ENCODE data around the gene CRYM. TPM values are rescaled to one million over a fixed set of nuclear protein-coding genes. Genes with fewer than 3 reads are reported as not detected.
A peak's percentile ranks its signal among the peaks of the same experiment; 100 is the strongest.
"Not testable (repeated sequence)": the region's sequence is repeated elsewhere in the genome, so short reads cannot be mapped to it uniquely, and the experiment has no call there.

Gene CRYM
- polyA plus RNA-seq (ENCODE audit: low read depth in 6 of 6) = 10 to 100 TPM in 1 of 6 donors, 1 to 10 TPM in 5; 2.4 to 13.0 (median 3.4) TPM

- H3K4me3 Mint-ChIP-seq = peak within 1 kb of the TSS; percentile 77 to 92 (median 88)
Observed at GRCh38 chr16:21277927-21278706, at the start of gene CRYM. CRYM (minus strand) TSS chr16:21278290; CDS start chr16:21278251, 39 bp downstream.

DNA sequence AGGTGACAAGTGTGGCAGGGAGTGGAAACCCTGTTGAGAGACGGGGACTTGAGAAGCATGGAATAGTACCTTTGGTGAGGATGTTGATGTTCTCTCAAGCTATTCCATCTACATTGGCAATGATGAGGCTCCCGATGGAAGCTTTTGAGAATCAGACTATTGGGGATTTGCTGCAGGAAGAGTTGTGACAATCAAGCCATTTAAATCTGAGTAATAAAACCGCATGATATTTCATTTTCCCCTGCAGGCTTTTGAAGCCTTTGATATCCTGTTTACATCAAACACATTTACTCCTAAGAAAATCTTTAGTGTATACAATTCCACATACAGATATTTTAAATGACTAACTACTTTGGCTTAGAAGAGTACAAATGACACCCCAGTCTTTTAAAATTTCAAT lies 49.0 kb upstream of the CRYM start:
- H3K27ac Mint-ChIP-seq = peak overlapping the region in 1 of 6 donors; percentile 51
- no peak for ATAC-seq (ENCODE audit: low read depth in 2 of 2)
- H3K27me3 Mint-ChIP-seq = no peaks in the 10 kb centered on the region
- H3K9me3 Mint-ChIP-seq = peaks cover 3 to 26% (median 15%) of the 10 kb centered on the region in 7 donors
- DNase-seq = no peak
- no peak overlapping the region for H3K4me3 Mint-ChIP-seq
- peaks cover 5 to 15% of the 10 kb centered on the region in 2 donors for H3K36me3 Mint-ChIP-seq
- H3K4me1 Mint-ChIP-seq = peaks cover 6 to 20% (median 10%) of the 10 kb centered on the region in 3 donors

More at GRCh38 chr16:21277927-21278706, at the start of gene CRYM:
- Mint-ChIP-seq H3K36me3 (peaks cover 6 to 7% of the 10 kb centered on the region in 2 donors), H3K4me1 (peaks cover 32 to 39% (median 38%) of the 10 kb centered on the region in 3 donors), H3K9me3 (peaks cover 3 to 9% (median 5%) of the 10 kb centered on the region in 7 donors), H3K27ac (peak within 1 kb of the TSS; percentile 57 to 88 (median 76)), H3K27me3 (peaks cover 0 to 5% (median 0%) of the 10 kb centered on the region in 3 donors)
- DNase-seq (peak; percentile 67), ATAC-seq (ENCODE audit: low read depth in 2 of 2) (peak; percentile 90 to 92)

DNA sequence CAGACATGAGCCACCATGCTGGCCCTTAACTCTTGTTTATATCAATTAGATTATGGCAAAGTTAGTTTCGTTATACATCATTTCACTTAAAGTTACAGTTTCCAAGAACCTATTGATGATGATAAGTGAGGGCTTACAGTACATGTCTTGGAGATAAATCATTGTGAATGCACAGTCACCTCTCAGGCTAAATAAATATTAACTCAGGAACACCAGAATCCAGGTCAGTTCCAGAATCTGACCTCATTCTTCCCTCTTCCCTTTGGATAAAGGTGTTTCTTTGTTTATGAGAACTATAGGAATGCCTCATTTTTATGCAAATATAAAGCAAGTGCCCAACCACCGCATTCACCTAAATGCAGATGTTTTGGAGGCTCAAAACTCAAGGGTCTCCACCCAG lies 48.4 kb upstream of the CRYM start:
- peaks cover 3 to 26% (median 15%) of the 10 kb centered on the region in 7 donors for H3K9me3 Mint-ChIP-seq
- no peaks in the 10 kb centered on the region for H3K27me3 Mint-ChIP-seq
- H3K4me1 Mint-ChIP-seq = peaks cover 6 to 21% (median 11%) of the 10 kb centered on the region in 3 donors
- ATAC-seq (ENCODE audit: low read depth in 2 of 2) (no peak), DNase-seq (no peak)
- peak overlapping the region in 3 of 6 donors; percentile 9 to 69 (median 51) for H3K27ac Mint-ChIP-seq
- no peak overlapping the region for H3K4me3 Mint-ChIP-seq
- peaks cover 5 to 15% of the 10 kb centered on the region in 2 donors for H3K36me3 Mint-ChIP-seq

- Mint-ChIP-seq H3K27me3 (no peaks in the 10 kb centered on the region), H3K27ac (peak overlapping the region in 1 of 6 donors; percentile 36), H3K4me1 (peaks cover 6 to 20% (median 11%) of the 10 kb centered on the region in 3 donors), H3K9me3 (peaks cover 3 to 18% (median 14%) of the 10 kb centered on the region in 7 donors), H3K36me3 (peaks cover 5 to 15% of the 10 kb centered on the region in 2 donors), H3K4me3 (no peak overlapping the region)
- DNase-seq (no peak), ATAC-seq (ENCODE audit: low read depth in 2 of 2) (no peak)
Observed at GRCh38 chr16:21324267-21324666, 46.2 kb upstream of the CRYM start.

DNA sequence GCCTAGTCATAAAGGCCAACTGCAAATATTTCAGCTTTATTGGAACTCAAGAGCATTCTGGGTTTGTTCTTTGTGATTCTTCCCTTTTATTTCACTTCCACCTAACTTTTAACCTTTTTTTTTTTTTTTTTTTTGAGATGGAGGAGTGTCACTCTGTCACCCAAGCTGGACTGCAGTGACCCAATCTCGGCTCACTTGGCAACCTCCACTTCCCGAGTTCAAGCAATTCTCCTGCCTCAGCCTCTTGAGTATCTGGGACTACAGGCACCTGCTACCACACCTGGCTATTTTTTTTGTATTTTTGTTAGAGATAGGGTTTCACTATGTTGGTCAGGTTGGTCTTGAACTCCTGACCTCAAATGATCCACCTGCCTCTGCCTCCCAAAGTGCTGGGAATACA lies 44.2 kb upstream of the CRYM start:
- not testable (repeated sequence) for H3K9me3 Mint-ChIP-seq; H3K36me3 Mint-ChIP-seq; ATAC-seq (ENCODE audit: low read depth in 2 of 2); DNase-seq; H3K27me3 Mint-ChIP-seq; H3K4me3 Mint-ChIP-seq
- H3K4me1 Mint-ChIP-seq = peaks cover 0 to 11% (median 3%) of the 10 kb centered on the region in 3 donors
- H3K27ac Mint-ChIP-seq = peak overlapping the region in 1 of 6 donors; percentile 82

- Mint-ChIP-seq H3K4me1 (peaks cover 0 to 11% (median 3%) of the 10 kb centered on the region in 3 donors), H3K27me3 (no peaks in the 10 kb centered on the region), H3K4me3 (no peak overlapping the region), H3K27ac (peak overlapping the region in 1 of 6 donors; percentile 32), H3K36me3 (no peaks in the 10 kb centered on the region), H3K9me3 (no peaks in the 10 kb centered on the region)
- DNase-seq = no peak
- no peak for ATAC-seq (ENCODE audit: low read depth in 2 of 2)
Observed at GRCh38 chr16:21321736-21322135, 43.6 kb upstream of the CRYM start.

GRCh38 chr16:21314339-21314738 lies 36.2 kb upstream of the CRYM start:
- no peaks in the 10 kb centered on the region for H3K27me3 Mint-ChIP-seq
- ATAC-seq (ENCODE audit: low read depth in 2 of 2) (no peak), DNase-seq (no peak)
- no peak overlapping the region for H3K27ac Mint-ChIP-seq
- no peaks in the 10 kb centered on the region for H3K9me3 Mint-ChIP-seq
- no peaks in the 10 kb centered on the region for H3K36me3 Mint-ChIP-seq
- H3K4me3 Mint-ChIP-seq = no peak overlapping the region
- H3K4me1 Mint-ChIP-seq = peaks cover 0 to 2% (median 0%) of the 10 kb centered on the region in 3 donors

DNA sequence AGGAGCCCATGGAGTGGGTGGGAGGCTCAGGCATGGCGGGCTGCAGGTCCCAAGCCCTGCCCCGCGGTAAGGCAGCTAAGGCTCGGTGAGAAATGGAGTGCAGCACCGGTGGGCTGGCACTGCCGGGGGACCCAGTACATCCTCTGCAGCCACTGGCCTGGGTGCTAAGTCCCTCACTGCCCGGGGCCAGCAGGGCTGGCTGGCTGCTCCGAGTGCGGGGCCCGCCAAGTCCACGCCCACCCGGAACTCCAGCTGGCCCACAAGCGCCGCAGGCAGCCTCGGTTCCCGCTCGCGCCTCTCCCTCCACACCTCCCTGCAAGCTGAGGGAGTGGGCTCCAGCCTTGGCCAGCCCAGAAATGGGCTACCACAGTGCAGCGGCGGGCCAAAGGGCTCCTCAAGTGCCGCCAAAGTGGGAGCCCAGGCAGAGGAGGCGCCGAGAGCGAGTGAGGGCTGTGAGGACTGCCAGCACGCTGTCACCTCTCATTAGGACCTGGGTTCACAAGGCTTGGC lies 34.8 kb upstream of the CRYM start:
- not testable (repeated sequence) for H3K4me3 Mint-ChIP-seq; ATAC-seq (ENCODE audit: low read depth in 2 of 2); DNase-seq; H3K36me3 Mint-ChIP-seq; H3K27me3 Mint-ChIP-seq; H3K9me3 Mint-ChIP-seq; H3K27ac Mint-ChIP-seq; H3K4me1 Mint-ChIP-seq

DNA sequence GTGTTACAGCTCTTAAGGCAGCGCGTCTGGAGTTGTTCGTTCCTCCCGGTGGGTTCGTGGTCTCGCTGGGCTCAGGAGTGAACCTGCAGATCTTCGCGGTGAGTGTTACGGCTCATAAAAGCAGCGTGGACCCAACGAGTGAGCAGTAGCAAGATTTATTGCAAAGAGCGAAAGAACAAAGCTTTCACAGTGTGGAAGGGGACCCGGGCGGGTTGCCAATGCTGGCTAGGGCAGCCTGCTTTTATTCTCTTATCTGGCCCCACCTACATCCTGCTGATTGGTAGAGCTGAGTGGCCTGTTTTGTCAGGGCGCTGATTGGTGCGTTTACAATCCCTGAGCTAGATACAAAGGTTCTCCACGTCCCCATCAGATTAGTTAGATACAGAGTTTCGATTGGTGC lies 34.0 kb upstream of the CRYM start:
- not testable (repeated sequence) for ATAC-seq (ENCODE audit: low read depth in 2 of 2); H3K27me3 Mint-ChIP-seq; H3K4me1 Mint-ChIP-seq; H3K36me3 Mint-ChIP-seq; DNase-seq; H3K9me3 Mint-ChIP-seq
- Mint-ChIP-seq H3K4me3 (peak overlapping the region in 1 of 8 donors; percentile 50), H3K27ac (peak overlapping the region in 1 of 6 donors; percentile 51)

- H3K9me3 Mint-ChIP-seq; H3K36me3 Mint-ChIP-seq; H3K4me3 Mint-ChIP-seq; H3K27me3 Mint-ChIP-seq; ATAC-seq (ENCODE audit: low read depth in 2 of 2); H3K27ac Mint-ChIP-seq; DNase-seq: not testable (repeated sequence)
- peaks cover 13 to 14% (median 14%) of the 10 kb centered on the region in 3 donors for H3K4me1 Mint-ChIP-seq
Observed at GRCh38 chr16:21306712-21307111, 28.6 kb upstream of the CRYM start.

- no peaks in the 10 kb centered on the region for H3K27me3 Mint-ChIP-seq
- H3K27ac Mint-ChIP-seq = peak overlapping the region in 2 of 6 donors; percentile 33 to 84
- H3K36me3 Mint-ChIP-seq = no peaks in the 10 kb centered on the region
- H3K9me3 Mint-ChIP-seq = no peaks in the 10 kb centered on the region
- ATAC-seq (ENCODE audit: low read depth in 2 of 2) = no peak
- H3K4me3 Mint-ChIP-seq = peak overlapping the region in 6 of 8 donors; percentile 86 to 97 (median 94)
- no peak for DNase-seq
- peaks cover 29 to 31% (median 29%) of the 10 kb centered on the region in 3 donors for H3K4me1 Mint-ChIP-seq
Observed at GRCh38 chr16:21302898-21303528, 24.9 kb upstream of the CRYM start.

DNA sequence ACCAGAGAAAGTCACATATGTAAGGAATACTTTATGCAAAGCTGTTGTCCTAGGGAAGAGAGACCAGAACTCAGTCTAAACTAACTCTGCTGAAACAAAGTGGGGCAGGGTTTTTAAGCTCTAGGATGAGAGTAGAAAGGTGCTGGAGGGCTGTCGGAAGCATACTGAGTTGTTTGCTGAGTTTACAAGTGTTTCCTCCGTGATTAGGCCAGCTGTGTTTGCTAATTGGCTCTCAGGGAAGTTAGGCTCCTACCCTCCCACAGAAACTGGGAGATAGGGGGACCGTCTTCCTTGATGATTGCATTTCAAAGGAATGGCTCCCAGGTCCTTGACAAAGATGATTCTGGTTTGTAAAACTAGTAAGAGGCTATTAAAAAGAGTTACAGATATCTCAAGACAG lies 24.4 kb upstream of the CRYM start:
- peak overlapping the region; percentile 86 to 98 (median 96) for H3K4me3 Mint-ChIP-seq
- no peaks in the 10 kb centered on the region for H3K36me3 Mint-ChIP-seq
- no peaks in the 10 kb centered on the region for H3K27me3 Mint-ChIP-seq
- H3K27ac Mint-ChIP-seq = peak overlapping the region in 3 of 6 donors; percentile 28 to 84 (median 33)
- no peak for DNase-seq
- peaks cover 29 to 31% (median 29%) of the 10 kb centered on the region in 3 donors for H3K4me1 Mint-ChIP-seq
- no peaks in the 10 kb centered on the region for H3K9me3 Mint-ChIP-seq
- ATAC-seq (ENCODE audit: low read depth in 2 of 2) = no peak

- H3K4me3 Mint-ChIP-seq = peak overlapping the region; percentile 86 to 98 (median 96)
Observed at GRCh38 chr16:21301895-21302291, 23.8 kb upstream of the CRYM start.

More at GRCh38 chr16:21301895-21302291, 23.8 kb upstream of the CRYM start:
- ATAC-seq (ENCODE audit: low read depth in 2 of 2) (peak in 1 of 2 donors; percentile 3), DNase-seq (no peak)
- Mint-ChIP-seq H3K27ac (peak overlapping the region in 4 of 6 donors; percentile 64 to 91 (median 86)), H3K36me3 (no peaks in the 10 kb centered on the region), H3K4me1 (peaks cover 29 to 31% (median 29%) of the 10 kb centered on the region in 3 donors), H3K27me3 (no peaks in the 10 kb centered on the region), H3K9me3 (no peaks in the 10 kb centered on the region)

Data from naive B cell (primary cell).